Right atrium auricular region (tissue), 2 donors: ENCODE measurements around the gene LIPA. TPM values are rescaled to one million over a fixed set of nuclear protein-coding genes. Genes with fewer than 3 reads are reported as not detected.
"Not testable (repeated sequence)": the region's sequence is repeated elsewhere in the genome, so short reads cannot be mapped to it uniquely, and the experiment has no call there.

Experiments used
- DNase-seq: peaks from one replicate; pipeline ENCODE4 v3.0.0-alpha.2; 2019; ENCODE audit warnings: low spot score
- H3K27ac ChIP-seq, 2 donors: fragments of 200-600 bp; sonication (generic); 1 replicate in 1 of 2; 2 replicates in 1 of 2; pipeline ENCODE4 v1.5.1; 2016 to 2019
- H3K27me3 ChIP-seq, 2 donors: fragments of 200-600 bp; sonication (generic); one replicate each; pipeline versions ENCODE4 v1.5.1 to v1.6.0; 2017 to 2019
- H3K36me3 ChIP-seq: fragments of 200-600 bp; sonication (generic); one replicate; pipeline ENCODE4 v1.5.1; 2016
- H3K4me1 ChIP-seq, 2 donors: fragments of 200-600 bp; sonication (generic); one replicate each; pipeline versions ENCODE4 v1.5.1 to v1.6.0; 2017 to 2019
- H3K4me3 ChIP-seq, 2 donors: fragments of 200-600 bp; sonication (generic); 1 replicate in 1 of 2; 2 replicates in 1 of 2; pipeline ENCODE4 v1.5.1; 2017 to 2019; ENCODE audit warnings: mild to moderate bottlenecking in 1 of 2, moderate library complexity in 1 of 2
- H3K9me3 ChIP-seq, 2 donors: fragments of 200-600 bp; sonication (generic); one replicate each; pipeline ENCODE4 v1.5.1; 2019
- total RNA-seq, 2 donors: library from RNA; depleted of rRNA; stranded (reverse); fragments of >200 nt; gene quantifications; one replicate each; pipeline ENCODE4 v1.1.0, GENCODE V29; 2016
- TF ChIP-seq, protein P1 (sequence below), 2 donors: fragments of 200-600 bp; sonication (generic); IDR thresholded peaks; one replicate each; pipeline ENCODE4 v1.5.1; 2019; ENCODE audit warnings: antibody characterized with exemption in 2 of 2

The LIPA gene
- total RNA-seq, 2 donors from 2014 or later, result 17.6 to 25.7 TPM

DNA sequence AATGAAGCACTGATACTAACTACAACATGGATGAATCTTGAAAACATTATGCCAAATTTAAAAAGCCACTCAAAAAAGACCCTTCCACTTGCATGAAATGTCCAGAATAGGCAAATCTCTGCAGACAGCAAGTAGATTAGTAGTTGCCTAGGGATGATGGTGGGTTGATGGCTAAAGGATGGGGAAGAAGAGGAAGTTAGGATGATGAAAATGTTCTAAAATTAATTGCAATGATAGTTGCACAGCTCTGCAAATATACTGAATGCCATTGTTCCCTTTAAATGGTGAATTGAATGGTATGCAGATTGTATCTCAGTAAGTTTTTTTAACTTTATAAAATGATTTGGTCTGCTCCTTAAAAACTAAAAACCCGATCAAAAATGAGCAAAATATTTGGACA lies 7.3 kb upstream of the LIPA start:
- TF ChIP-seq, protein P1, sequence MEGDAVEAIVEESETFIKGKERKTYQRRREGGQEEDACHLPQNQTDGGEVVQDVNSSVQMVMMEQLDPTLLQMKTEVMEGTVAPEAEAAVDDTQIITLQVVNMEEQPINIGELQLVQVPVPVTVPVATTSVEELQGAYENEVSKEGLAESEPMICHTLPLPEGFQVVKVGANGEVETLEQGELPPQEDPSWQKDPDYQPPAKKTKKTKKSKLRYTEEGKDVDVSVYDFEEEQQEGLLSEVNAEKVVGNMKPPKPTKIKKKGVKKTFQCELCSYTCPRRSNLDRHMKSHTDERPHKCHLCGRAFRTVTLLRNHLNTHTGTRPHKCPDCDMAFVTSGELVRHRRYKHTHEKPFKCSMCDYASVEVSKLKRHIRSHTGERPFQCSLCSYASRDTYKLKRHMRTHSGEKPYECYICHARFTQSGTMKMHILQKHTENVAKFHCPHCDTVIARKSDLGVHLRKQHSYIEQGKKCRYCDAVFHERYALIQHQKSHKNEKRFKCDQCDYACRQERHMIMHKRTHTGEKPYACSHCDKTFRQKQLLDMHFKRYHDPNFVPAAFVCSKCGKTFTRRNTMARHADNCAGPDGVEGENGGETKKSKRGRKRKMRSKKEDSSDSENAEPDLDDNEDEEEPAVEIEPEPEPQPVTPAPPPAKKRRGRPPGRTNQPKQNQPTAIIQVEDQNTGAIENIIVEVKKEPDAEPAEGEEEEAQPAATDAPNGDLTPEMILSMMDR (IDR thresholded peaks at IDR 0.05), result no peak
- Histone ChIP-seq H3K9me3 (no peaks in the 10 kb centered on the region), H3K27ac (no peak overlapping the region), H3K4me3 (no peak overlapping the region), H3K27me3 (no peaks in the 10 kb centered on the region), H3K4me1 (peaks cover 0 to 17% of the 10 kb centered on the region in 2 donors), H3K36me3 (no peaks in the 10 kb centered on the region)
- DNase-seq, result no peak

DNA sequence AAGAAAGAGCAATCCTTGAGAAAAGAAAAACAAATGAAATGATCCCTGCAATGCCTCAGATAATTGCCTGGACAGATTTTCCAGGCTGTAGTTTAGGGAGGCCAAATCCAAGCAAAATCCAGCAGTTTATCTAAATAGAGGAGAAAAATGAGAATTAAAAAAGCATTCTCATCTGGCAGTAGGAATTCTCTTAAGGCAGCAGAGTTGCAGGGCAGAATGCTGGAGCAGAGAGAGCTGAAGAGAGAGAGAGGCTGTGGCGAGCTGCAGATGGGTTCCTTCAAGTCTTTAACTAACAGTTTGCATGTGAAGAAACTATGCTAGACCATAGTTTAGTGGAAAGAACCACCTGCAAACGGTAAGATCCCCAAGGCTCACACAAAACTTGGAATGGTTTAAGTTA lies 6.0 kb upstream of the LIPA start:
- Histone ChIP-seq H3K36me3 (no peaks in the 10 kb centered on the region), H3K27ac (no peak overlapping the region), H3K4me3 (no peak overlapping the region), H3K9me3 (no peaks in the 10 kb centered on the region), H3K27me3 (no peaks in the 10 kb centered on the region), H3K4me1 (peaks cover 0 to 8% of the 10 kb centered on the region in 2 donors)
- TF ChIP-seq, protein P1 (IDR thresholded peaks at IDR 0.05), result no peak
- DNase-seq, result no peak

DNA sequence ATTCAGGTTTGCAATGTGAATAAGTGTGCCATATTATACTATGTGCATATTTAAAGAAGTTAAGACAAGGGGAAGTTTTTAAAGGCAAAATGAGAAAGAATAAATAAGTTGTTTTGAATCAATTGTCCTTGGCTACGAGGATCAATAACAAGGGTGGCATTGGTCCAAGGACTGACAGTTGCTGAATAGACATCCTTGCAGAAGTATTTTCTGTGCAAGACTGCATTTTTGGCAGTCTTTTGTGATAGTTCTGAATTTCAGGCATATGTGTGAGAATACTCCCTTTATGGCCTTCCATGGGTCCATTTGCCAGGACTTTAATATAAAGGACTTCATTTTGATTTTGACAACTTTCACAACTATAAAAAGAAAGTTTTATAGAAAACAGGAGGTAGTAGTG lies 5.4 kb upstream of the LIPA start:
- peaks cover 0 to 8% of the 10 kb centered on the region in 2 donors for H3K4me1 ChIP-seq
- H3K27ac ChIP-seq, result no peak overlapping the region
- TF ChIP-seq, protein P1 (IDR thresholded peaks at IDR 0.05), result no peak
- no peaks in the 10 kb centered on the region for H3K36me3 ChIP-seq
- H3K9me3 ChIP-seq, result no peaks in the 10 kb centered on the region
- no peak overlapping the region for H3K4me3 ChIP-seq
- no peaks in the 10 kb centered on the region for H3K27me3 ChIP-seq
- no peak for DNase-seq

DNA sequence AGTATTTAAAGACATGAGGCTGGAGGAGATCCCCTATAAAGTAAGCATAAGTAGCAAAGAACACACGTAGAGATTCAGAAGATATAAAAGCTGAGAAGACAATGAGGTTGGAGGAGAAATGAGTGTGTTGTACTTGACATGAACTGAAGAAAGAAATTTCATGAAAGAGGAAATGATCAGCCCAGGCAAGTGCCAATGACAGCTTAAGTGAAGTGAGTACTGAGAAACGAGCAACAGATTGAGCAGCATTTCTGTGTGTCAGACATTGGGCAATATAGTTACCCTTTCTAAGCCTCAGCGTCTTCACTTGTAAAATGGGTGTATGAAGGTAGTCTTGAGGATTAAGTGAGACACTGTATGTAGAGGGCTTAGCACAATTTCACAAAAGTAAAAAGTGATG lies 4.8 kb upstream of the LIPA start:
- H3K27me3 ChIP-seq, result no peaks in the 10 kb centered on the region
- no peak overlapping the region for H3K27ac ChIP-seq
- TF ChIP-seq, protein P1 (IDR thresholded peaks at IDR 0.05), result no peak
- H3K36me3 ChIP-seq, result no peaks in the 10 kb centered on the region
- H3K4me1 ChIP-seq, result peaks cover 0 to 8% of the 10 kb centered on the region in 2 donors
- H3K9me3 ChIP-seq, result no peaks in the 10 kb centered on the region
- DNase-seq, result no peak
- H3K4me3 ChIP-seq, result no peak overlapping the region

DNA sequence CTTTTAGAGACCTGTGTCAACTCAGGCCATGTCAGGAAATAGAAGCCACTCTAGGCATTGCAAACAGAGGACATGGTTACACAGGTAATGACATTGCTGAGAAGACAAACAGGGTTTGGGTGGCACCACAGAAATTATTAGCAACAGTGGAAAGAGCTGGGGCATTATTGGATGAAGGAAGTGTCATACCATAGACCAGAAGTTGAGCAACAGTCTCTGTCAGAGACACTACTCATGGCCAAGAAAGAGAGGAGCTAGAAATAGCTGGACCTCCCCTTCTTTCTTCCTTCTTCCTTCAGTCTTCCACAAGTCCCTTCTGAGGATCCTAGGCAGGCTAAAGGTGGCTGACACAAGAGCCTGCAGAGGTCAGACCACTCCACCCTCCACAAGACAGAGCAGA lies 4.2 kb upstream of the LIPA start:
- Histone ChIP-seq H3K4me1 (peaks cover 0 to 9% of the 10 kb centered on the region in 2 donors), H3K9me3 (no peaks in the 10 kb centered on the region), H3K27ac (no peak overlapping the region), H3K27me3 (no peaks in the 10 kb centered on the region), H3K4me3 (no peak overlapping the region), H3K36me3 (no peaks in the 10 kb centered on the region)
- TF ChIP-seq, protein P1 (IDR thresholded peaks at IDR 0.05), result no peak
- no peak for DNase-seq

DNA sequence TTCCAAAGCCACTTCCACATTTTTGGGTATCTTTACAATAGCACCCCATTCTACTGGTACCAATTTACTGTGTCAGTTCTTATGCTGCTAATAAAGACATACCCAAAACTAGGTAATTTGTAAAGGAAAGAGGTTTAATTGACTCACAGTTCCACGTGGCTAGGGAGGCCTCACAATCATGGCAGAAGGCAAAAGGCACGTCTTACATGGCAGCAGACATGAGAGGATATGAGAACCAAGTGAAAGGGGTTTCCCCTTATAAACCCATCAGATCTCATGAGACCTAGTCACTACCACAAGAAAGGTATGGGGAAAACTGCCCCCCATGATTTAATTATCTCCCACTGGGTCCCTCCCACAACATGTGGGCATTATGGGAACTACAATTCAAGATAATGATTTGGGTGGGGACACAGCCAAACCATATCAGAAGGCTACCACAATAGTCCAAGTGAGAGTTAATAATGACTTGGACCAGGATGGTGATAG lies 3.6 kb upstream of the LIPA start:
- H3K27me3 ChIP-seq, DNase-seq, H3K36me3 ChIP-seq, H3K27ac ChIP-seq, H3K4me3 ChIP-seq, H3K9me3 ChIP-seq: not testable (repeated sequence)
- H3K4me1 ChIP-seq, result peaks cover 0 to 11% of the 10 kb centered on the region in 2 donors
